PC-3 (cell line): ENCODE results near the gene ZAP70.

ENCODE experiments used
- EZH2phosphoT487 ChIP-seq: fragments of 300-600 bp; sonication (generic); IDR thresholded peaks from 2 replicates; pipeline ENCODE4 v1.6.1; 2018; ENCODE audit warnings: mild to moderate bottlenecking, antibody characterized with exemption, low read length, borderline replicate concordance
- TF ChIP-seq, protein P1 (sequence below): fragments of 300-600 bp; sonication (generic); conservative IDR thresholded peaks from 2 replicates; pipeline ENCODE4 v1.5.1; 2017; ENCODE audit warnings: antibody characterized with exemption, low read depth, mild to moderate bottlenecking, low read length

DNA sequence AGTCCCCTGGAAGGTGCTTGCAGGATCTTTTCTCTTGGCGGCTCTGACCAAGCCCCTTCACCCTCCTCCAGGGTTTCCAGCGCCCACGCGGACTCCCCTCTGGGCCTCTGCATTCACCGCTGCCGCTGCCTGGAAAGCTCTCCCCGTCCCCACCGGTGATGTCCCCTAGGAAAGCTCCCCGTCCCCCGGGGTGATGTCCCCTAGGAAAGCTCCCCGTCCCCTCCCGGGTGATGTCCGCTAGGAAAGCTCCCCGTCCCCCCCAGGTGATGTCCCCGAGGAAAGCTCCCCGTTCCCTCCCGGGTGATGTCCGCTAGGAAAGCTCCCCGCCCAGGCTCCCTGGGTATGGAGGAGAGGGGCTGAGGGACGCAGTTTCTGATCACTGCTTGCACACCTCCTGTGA lies 27.9 kb downstream of the ZAP70 start:
- TF ChIP-seq, protein P1, sequence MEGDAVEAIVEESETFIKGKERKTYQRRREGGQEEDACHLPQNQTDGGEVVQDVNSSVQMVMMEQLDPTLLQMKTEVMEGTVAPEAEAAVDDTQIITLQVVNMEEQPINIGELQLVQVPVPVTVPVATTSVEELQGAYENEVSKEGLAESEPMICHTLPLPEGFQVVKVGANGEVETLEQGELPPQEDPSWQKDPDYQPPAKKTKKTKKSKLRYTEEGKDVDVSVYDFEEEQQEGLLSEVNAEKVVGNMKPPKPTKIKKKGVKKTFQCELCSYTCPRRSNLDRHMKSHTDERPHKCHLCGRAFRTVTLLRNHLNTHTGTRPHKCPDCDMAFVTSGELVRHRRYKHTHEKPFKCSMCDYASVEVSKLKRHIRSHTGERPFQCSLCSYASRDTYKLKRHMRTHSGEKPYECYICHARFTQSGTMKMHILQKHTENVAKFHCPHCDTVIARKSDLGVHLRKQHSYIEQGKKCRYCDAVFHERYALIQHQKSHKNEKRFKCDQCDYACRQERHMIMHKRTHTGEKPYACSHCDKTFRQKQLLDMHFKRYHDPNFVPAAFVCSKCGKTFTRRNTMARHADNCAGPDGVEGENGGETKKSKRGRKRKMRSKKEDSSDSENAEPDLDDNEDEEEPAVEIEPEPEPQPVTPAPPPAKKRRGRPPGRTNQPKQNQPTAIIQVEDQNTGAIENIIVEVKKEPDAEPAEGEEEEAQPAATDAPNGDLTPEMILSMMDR, result no peak
- TF ChIP-seq EZH2phosphoT487, result no peak
